SK-N-SH (cell line): Measurements from ENCODE around the gene SKI. TPM values are rescaled to one million over a fixed set of nuclear protein-coding genes. Genes with fewer than 3 reads are reported as not detected.

ENCODE experiments used
- CTCF ChIA-PET: fragments of 300-600, 350-600 bp; formaldehyde crosslinking; extraction: SDS; loops from one replicate; lab custom pipeline; 2021; lab: Yijun Ruan, JAX
- POLR2A ChIA-PET: fragments of 350-600 bp; sonication (Branson Sonifier 250); formaldehyde crosslinking; extraction: SDS; loops from one replicate; lab custom pipeline; 2020; ENCODE audit warnings: antibody characterized with exemption, inconsistent platforms; lab: Yijun Ruan, JAX
- DNase-seq: peaks from one replicate; pipeline ENCODE4 v3.0.0; 2012
- H2AFZ ChIP-seq: fragments of 200-600 bp; sonication (generic); 2 replicates; pipeline ENCODE4 v1.8.1; 2016; ENCODE audit warnings: antibody characterized with exemption, mild to moderate bottlenecking, low read depth
- H3F3A ChIP-seq: fragments of 200-600 bp; sonication (generic); replicated peaks from 2 replicates; pipeline ENCODE3; 2016; ENCODE audit warnings: antibody characterized with exemption, mild to moderate bottlenecking; ENCODE audit not compliant: insufficient read depth
- H3K27ac ChIP-seq, 2 experiments: fragments of 200-500 bp in 1 of 2; fragments of 200-600 bp in 1 of 2; sonication (Bioruptor generic) in 1 of 2; sonication (generic), shearing (Covaris generic) in 1 of 2; 2 replicates each; pipeline versions ENCODE4 v1.5.1 to v1.6.1; 2014 to 2016; ENCODE audit warnings: low read depth in 2 of 2, inconsistent platforms in 1 of 2, low read length in 1 of 2, mild to moderate bottlenecking in 1 of 2, mixed read lengths in 1 of 2
- H3K27me3 ChIP-seq: fragments of 200-600 bp; sonication (generic), shearing (Covaris generic); 2 replicates; pipeline ENCODE4 v1.6.1; 2016; ENCODE audit warnings: mixed run types; ENCODE audit not compliant: insufficient read depth
- H3K36me3 ChIP-seq, 2 experiments: fragments of 200-500 bp in 1 of 2; fragments of 200-600 bp in 1 of 2; sonication (Bioruptor generic) in 1 of 2; sonication (generic) in 1 of 2; replicated peaks in 1 of 2; 2 replicates each; pipeline versions ENCODE3 to v1.5.1; 2014 to 2016; ENCODE audit warnings: low read length in 1 of 2, mild to moderate bottlenecking in 1 of 2; ENCODE audit not compliant: insufficient read depth in 2 of 2, control insufficient read depth in 1 of 2
- H3K4me1 ChIP-seq, 2 experiments: fragments of 200-500 bp in 1 of 2; fragments of 200-600 bp in 1 of 2; sonication (Bioruptor generic) in 1 of 2; sonication (generic), shearing (Covaris generic) in 1 of 2; 2 replicates each; pipeline versions ENCODE4 v1.5.1 to v1.6.1; 2014 to 2016; ENCODE audit warnings: low read depth in 1 of 2, low read length in 1 of 2, mixed run types in 1 of 2; ENCODE audit not compliant: insufficient read depth in 2 of 2, control insufficient read depth in 1 of 2
- H3K4me2 ChIP-seq: fragments of 200-600 bp; sonication (generic), shearing (Covaris generic); 2 replicates; pipeline ENCODE4 v1.6.1; 2017; ENCODE audit warnings: mixed run types
- H3K4me3 ChIP-seq, 2 experiments: fragments of 200-500 bp in 1 of 2; fragments of 200-600 bp in 1 of 2; sonication (Bioruptor generic) in 1 of 2; sonication (generic), shearing (Covaris generic) in 1 of 2; 2 replicates each; pipeline versions ENCODE4 v1.5.1 to v1.8.1; 2014 to 2016; ENCODE audit warnings: low read depth in 2 of 2, inconsistent platforms in 1 of 2, low read length in 1 of 2, mild to moderate bottlenecking in 1 of 2, mixed read lengths in 1 of 2, moderate library complexity in 1 of 2
- H3K79me2 ChIP-seq: fragments of 200-600 bp; sonication (generic); 2 replicates; pipeline ENCODE4 v1.8.1; 2017; ENCODE audit warnings: mild to moderate bottlenecking; ENCODE audit not compliant: insufficient read depth
- H3K9ac ChIP-seq: fragments of 200-600 bp; sonication (generic); 2 replicates; pipeline ENCODE4 v1.6.1; 2017; ENCODE audit warnings: mixed run types
- H3K9me2 ChIP-seq: fragments of 200-600 bp; sonication (generic); 2 replicates; pipeline ENCODE4 v1.6.1; 2017; ENCODE audit warnings: mixed run types
- H3K9me3 ChIP-seq: fragments of 200-600 bp; sonication (generic); 2 replicates; pipeline ENCODE4 v1.6.1; 2017; ENCODE audit warnings: mixed run types, mild to moderate bottlenecking, moderate library complexity
- H4K20me1 ChIP-seq: fragments of 200-600 bp; sonication (generic); 2 replicates; pipeline ENCODE4 v1.6.1; 2017; ENCODE audit warnings: mild to moderate bottlenecking, mixed run types; ENCODE audit not compliant: insufficient read depth
- CHD2 ChIP-seq: fragments of 150-350 bp; IDR thresholded peaks from 2 replicates; pipeline ENCODE4 v1.6.1; 2018; ENCODE audit warnings: low read length; ENCODE audit not compliant: partially characterized antibody
- CTCF ChIP-seq: fragments of 200-600 bp; sonication (generic); IDR thresholded peaks from 2 replicates; pipeline ENCODE4 v1.6.1; 2017; ENCODE audit warnings: antibody characterized with exemption, mild to moderate bottlenecking, moderate library complexity
- ELF1 ChIP-seq: IDR thresholded peaks from 2 replicates; pipeline ENCODE4 v1.4.0; 2012
- EP300 ChIP-seq, 2 experiments: IDR thresholded peaks; 2 replicates each; pipeline versions ENCODE4 v1.4.0 to v1.6.1; 2012; ENCODE audit warnings: borderline replicate concordance in 1 of 2, low read depth in 1 of 2, low read length in 1 of 2
- EZH2phosphoT487 ChIP-seq: fragments of 200-600 bp; sonication (generic); IDR thresholded peaks from 2 replicates; pipeline ENCODE4 v1.6.1; 2017; ENCODE audit warnings: low read depth, mixed run types, mild to moderate bottlenecking, antibody characterized with exemption, moderate library complexity, borderline replicate concordance
- FOXJ3 ChIP-seq: sonication (generic); formaldehyde crosslinking; IDR thresholded peaks from 2 replicates; pipeline ENCODE4 v1.5.1; 2020; ENCODE audit warnings: mild to moderate bottlenecking, missing genetic modification reagents
- GABPA ChIP-seq: IDR thresholded peaks from 2 replicates; pipeline ENCODE4 v1.4.0; 2012; ENCODE audit warnings: low read depth, mild to moderate bottlenecking
- IRF3 ChIP-seq: fragments of 150-350 bp; IDR thresholded peaks from 2 replicates; pipeline ENCODE4 v1.6.1; 2016; ENCODE audit warnings: mild to moderate bottlenecking, low read depth, low read length
- JUND ChIP-seq: IDR thresholded peaks from 2 replicates; pipeline ENCODE4 v1.4.0; 2012
- PBX3 ChIP-seq: IDR thresholded peaks from 2 replicates; pipeline ENCODE4; 2012
- POLR2AphosphoS5 ChIP-seq: IDR thresholded peaks from 2 replicates; pipeline ENCODE4 v1.6.1; 2012; ENCODE audit warnings: low read depth, low read length
- RAD21 ChIP-seq: IDR thresholded peaks from 2 replicates; pipeline ENCODE4 v1.6.1; 2012; ENCODE audit warnings: mild to moderate bottlenecking, low read length
- RFX5 ChIP-seq: IDR thresholded peaks from 2 replicates; pipeline ENCODE4 v1.6.1; 2012; ENCODE audit warnings: mild to moderate bottlenecking, improper control_type of control experiment, low read length
- RXRA ChIP-seq: IDR thresholded peaks from 2 replicates; pipeline ENCODE4 v1.4.0; 2012; ENCODE audit warnings: low read depth, mild to moderate bottlenecking, borderline replicate concordance
- TAF1 ChIP-seq: IDR thresholded peaks from 2 replicates; pipeline ENCODE4 v1.6.1; 2012; ENCODE audit warnings: low read depth, mild to moderate bottlenecking, low read length, moderate library complexity, borderline replicate concordance
- TCF12 ChIP-seq: IDR thresholded peaks from 2 replicates; pipeline ENCODE4 v1.4.0; 2012
- TEAD4 ChIP-seq: IDR thresholded peaks from 2 replicates; pipeline ENCODE4 v1.4.0; 2012; ENCODE audit warnings: mild to moderate bottlenecking, borderline replicate concordance; ENCODE audit not compliant: insufficient read depth
- WGBS: methylation state at CpG from one replicate; pipeline ENCODE4 v1.1.6; 2017; ENCODE audit warnings: low lambda C conversion rate; 5-methylcytosine and 5-hydroxymethylcytosine counted together
- polyA plus RNA-seq, 3 experiments: library from polyadenylated mRNA; depleted of rRNA; stranded (reverse); fragments of >200 nt; gene quantifications; 2 replicates each; pipeline ENCODE4 v1.2.3, GENCODE V29; 2012
- TF ChIP-seq, protein P1 (sequence below): IDR thresholded peaks from 2 replicates; pipeline ENCODE4 v1.4.0; 2012; ENCODE audit warnings: low read depth, borderline replicate concordance
- TF ChIP-seq, protein P2 (sequence below): IDR thresholded peaks from 2 replicates; pipeline ENCODE4 v1.4.0; 2012; ENCODE audit warnings: low read depth, borderline replicate concordance

Gene SKI
- polyA plus RNA-seq, 1 of the 3 experiments (the other 2 are of a cell fraction): 7.2 TPM

DNA sequence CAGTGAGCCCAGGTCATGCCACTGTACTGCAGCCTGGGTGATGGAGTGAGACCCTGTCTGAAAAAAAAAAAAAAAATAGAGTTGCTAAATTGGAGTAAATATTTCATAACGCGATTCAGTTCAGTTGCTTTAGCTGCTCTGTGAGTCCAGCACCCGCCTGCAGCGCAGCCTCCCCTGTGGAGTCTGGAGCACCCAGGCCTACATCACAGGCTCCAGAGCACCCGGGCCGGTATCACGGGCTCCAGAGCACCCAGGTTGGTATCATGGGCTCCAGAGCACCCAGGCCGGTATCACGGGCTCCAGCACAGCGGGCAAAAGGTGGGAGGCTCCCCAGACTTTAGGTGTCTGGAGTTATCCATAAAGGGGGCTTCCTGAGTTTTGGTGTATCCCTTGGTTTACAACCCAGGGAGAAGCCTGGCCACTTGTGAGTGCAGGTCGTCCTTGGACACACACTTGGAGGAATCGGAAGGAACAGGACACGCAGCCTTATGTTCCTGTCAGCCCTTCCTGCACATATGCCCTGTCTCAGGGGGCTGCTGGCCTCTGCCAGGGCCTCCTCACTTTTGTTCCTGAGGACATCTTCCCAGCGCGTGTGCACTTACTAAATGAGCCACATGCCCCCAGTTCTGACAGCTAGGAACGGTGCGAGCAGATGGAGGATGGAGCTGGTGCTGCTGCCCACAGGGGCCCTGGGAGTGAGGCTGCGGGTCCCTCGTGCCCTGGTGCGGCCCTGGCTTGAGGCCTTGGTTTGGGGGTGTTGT lies 25.1 kb downstream of the SKI start:
- Histone ChIP-seq H3K9me2 (no peaks in the 10 kb centered on the region), H3K79me2 (peaks cover 100% of the 10 kb centered on the region), H3K36me3 (no peaks in the 10 kb centered on the region), H2AFZ (no peak overlapping the region), H4K20me1 (peaks cover 92% of the 10 kb centered on the region), H3K9ac (no peak overlapping the region), H3K4me1 (peaks cover 0 to 13% of the 10 kb centered on the region in 2 experiments; a peak in 1 of 4 replicates), H3K27ac (no peak overlapping the region), H3K9me3 (no peaks in the 10 kb centered on the region), H3K4me2 (no peak overlapping the region), H3F3A (peaks cover 16% of the 10 kb centered on the region), H3K4me3 (no peak overlapping the region), H3K27me3 (no peaks in the 10 kb centered on the region)
- CTCF ChIA-PET: interaction anchor here (0.8 to 1.4 kb wide), 3 partner anchors 15 to 128 kb away, joined by 3 read pairs; partner anchors contain the start of gene FAAP20
- TF ChIP-seq RXRA (no peak), PBX3 (no peak), ELF1 (no peak), RAD21 (no peak), TAF1 (no peak), FOXJ3 (CRISPR knock-in tag) (no peak), RFX5 (no peak), IRF3 (no peak), TCF12 (no peak)
- POLR2A ChIA-PET: no interaction called here
- 96% methylated on average over 14 of the region's 20 CpGs for WGBS
- no peak for DNase-seq

- no peak overlapping the region for H3K4me3 ChIP-seq
- ChIA-PET POLR2A (no interaction called here), CTCF (interaction anchor here (1.4 kb wide), 1 partner anchor 59 kb away, joined by 3 read pairs; the partner anchor contains the start of gene FAAP20)
- no peaks in the 10 kb centered on the region for H3K9me2 ChIP-seq
- 78% methylated on average over 4 of the region's 23 CpGs for WGBS
- H3K27ac ChIP-seq: no peak overlapping the region
- peaks cover 16% of the 10 kb centered on the region for H3F3A ChIP-seq
- peaks cover 0 to 10% of the 10 kb centered on the region in 2 experiments; a peak in 1 of 4 replicates for H3K4me1 ChIP-seq
- no peak overlapping the region for H3K4me2 ChIP-seq
- peaks cover 100% of the 10 kb centered on the region for H3K79me2 ChIP-seq
- H3K27me3 ChIP-seq: no peaks in the 10 kb centered on the region
- H3K36me3 ChIP-seq: no peaks in the 10 kb centered on the region
- no peak overlapping the region for H3K9ac ChIP-seq
- TF ChIP-seq JUND (no peak), ELF1 (no peak), RXRA (no peak), EZH2phosphoT487 (no peak), CHD2 (no peak), TEAD4 (no peak), GABPA (no peak), TCF12 (no peak), POLR2AphosphoS5 (no peak), EP300 (IDR thresholded peaks at IDR 0.05; ENCODE audit: borderline replicate concordance in 1 of 2, low read depth in 1 of 2, low read length in 1 of 2) (no peak), CTCF (no peak)
- TF ChIP-seq, protein P1, sequence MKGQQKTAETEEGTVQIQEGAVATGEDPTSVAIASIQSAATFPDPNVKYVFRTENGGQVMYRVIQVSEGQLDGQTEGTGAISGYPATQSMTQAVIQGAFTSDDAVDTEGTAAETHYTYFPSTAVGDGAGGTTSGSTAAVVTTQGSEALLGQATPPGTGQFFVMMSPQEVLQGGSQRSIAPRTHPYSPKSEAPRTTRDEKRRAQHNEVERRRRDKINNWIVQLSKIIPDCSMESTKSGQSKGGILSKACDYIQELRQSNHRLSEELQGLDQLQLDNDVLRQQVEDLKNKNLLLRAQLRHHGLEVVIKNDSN: no peak
- TF ChIP-seq, protein P2, sequence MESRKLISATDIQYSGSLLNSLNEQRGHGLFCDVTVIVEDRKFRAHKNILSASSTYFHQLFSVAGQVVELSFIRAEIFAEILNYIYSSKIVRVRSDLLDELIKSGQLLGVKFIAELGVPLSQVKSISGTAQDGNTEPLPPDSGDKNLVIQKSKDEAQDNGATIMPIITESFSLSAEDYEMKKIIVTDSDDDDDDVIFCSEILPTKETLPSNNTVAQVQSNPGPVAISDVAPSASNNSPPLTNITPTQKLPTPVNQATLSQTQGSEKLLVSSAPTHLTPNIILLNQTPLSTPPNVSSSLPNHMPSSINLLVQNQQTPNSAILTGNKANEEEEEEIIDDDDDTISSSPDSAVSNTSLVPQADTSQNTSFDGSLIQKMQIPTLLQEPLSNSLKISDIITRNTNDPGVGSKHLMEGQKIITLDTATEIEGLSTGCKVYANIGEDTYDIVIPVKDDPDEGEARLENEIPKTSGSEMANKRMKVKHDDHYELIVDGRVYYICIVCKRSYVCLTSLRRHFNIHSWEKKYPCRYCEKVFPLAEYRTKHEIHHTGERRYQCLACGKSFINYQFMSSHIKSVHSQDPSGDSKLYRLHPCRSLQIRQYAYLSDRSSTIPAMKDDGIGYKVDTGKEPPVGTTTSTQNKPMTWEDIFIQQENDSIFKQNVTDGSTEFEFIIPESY: no peak
- peaks cover 92% of the 10 kb centered on the region for H4K20me1 ChIP-seq
- no peak for DNase-seq
- H2AFZ ChIP-seq: no peak overlapping the region
- H3K9me3 ChIP-seq: no peaks in the 10 kb centered on the region
These were observed 25.8 kb downstream of the SKI start for GRCh38 chr1:2253797-2254480.
